SK-N-SH treated with all-trans-retinoic acid at 6 μM for 48 hours (cell line): Measurements from ENCODE around the gene RBM33.

Experiments used
- ATAC-seq: fragments of 200-7000 bp; cut with Tn5 transposase; 3 replicates; pipeline ENCODE4 v1.9.1; 2020; ENCODE audit warnings: mild to moderate bottlenecking, moderate library complexity
- ARNTL ChIP-seq: fragments of 450-650 bp; formaldehyde crosslinking; IDR thresholded peaks from 2 replicates; pipeline ENCODE4 v1.5.0; 2020; ENCODE audit warnings: low read depth, mild to moderate bottlenecking, moderate library complexity, borderline replicate concordance
- BACH2 ChIP-seq: fragments of 250-450 bp; sonication (Bioruptor Pico); IDR thresholded peaks from 2 replicates; pipeline ENCODE4 v1.9.0; 2021; ENCODE audit warnings: mild to moderate bottlenecking, borderline replicate concordance
- CSDC2 ChIP-seq: fragments of 250-450 bp; sonication (Bioruptor Pico); IDR thresholded peaks from 2 replicates; pipeline ENCODE4 v1.5.0; 2020; ENCODE audit warnings: mild to moderate bottlenecking, moderate library complexity
- ESRRG ChIP-seq: fragments of 250-450 bp; sonication (Bioruptor Pico); IDR thresholded peaks from 2 replicates; pipeline ENCODE4 v1.6.1; 2021; ENCODE audit warnings: mild to moderate bottlenecking
- GLIS3 ChIP-seq: fragments of 250-450 bp; sonication (Bioruptor Pico); IDR thresholded peaks from 2 replicates; pipeline ENCODE4 v1.5.0; 2020; ENCODE audit warnings: mild to moderate bottlenecking, moderate library complexity
- ISL1 ChIP-seq: fragments of 250-450 bp; sonication (Bioruptor Pico); IDR thresholded peaks from 2 replicates; pipeline ENCODE4 v2.1.2; 2022; ENCODE audit warnings: mild to moderate bottlenecking, moderate library complexity
- POU6F1 ChIP-seq: fragments of 250-450 bp; sonication (Bioruptor Pico); IDR thresholded peaks from 2 replicates; pipeline ENCODE4 v1.8.0; 2021; ENCODE audit warnings: low read depth, mild to moderate bottlenecking, moderate library complexity, borderline replicate concordance
- PPARA ChIP-seq: fragments of 250-450 bp; sonication (Bioruptor Pico); IDR thresholded peaks from 2 replicates; pipeline ENCODE4 v1.5.0; 2020; ENCODE audit warnings: mild to moderate bottlenecking, borderline replicate concordance
- SNAI2 ChIP-seq: fragments of 250-450 bp; sonication (Bioruptor Pico); IDR thresholded peaks from 2 replicates; pipeline ENCODE4 v1.5.0; 2020; ENCODE audit warnings: mild to moderate bottlenecking, moderate library complexity
- TCF4 ChIP-seq: fragments of 250-450 bp; sonication (Bioruptor Pico); IDR thresholded peaks from 2 replicates; pipeline ENCODE4 v1.8.0; 2021; ENCODE audit warnings: mild to moderate bottlenecking, moderate library complexity, borderline replicate concordance
- ZC3H10 ChIP-seq: fragments of 250-450 bp; sonication (Bioruptor Pico); IDR thresholded peaks from 2 replicates; pipeline ENCODE4 v1.5.1; 2021; ENCODE audit warnings: mild to moderate bottlenecking, moderate library complexity
- ZNF565 ChIP-seq: fragments of 450-650 bp; formaldehyde crosslinking; conservative IDR thresholded peaks from 2 replicates; pipeline ENCODE4 v1.5.0; 2020; ENCODE audit warnings: low read depth, mild to moderate bottlenecking, moderate library complexity
- ZNF70 ChIP-seq: fragments of 450-650 bp; formaldehyde crosslinking; IDR thresholded peaks from 2 replicates; pipeline ENCODE4 v1.5.0; 2020; ENCODE audit warnings: mild to moderate bottlenecking, moderate library complexity
- ZNF8 ChIP-seq: fragments of 450-650 bp; formaldehyde crosslinking; IDR thresholded peaks from 2 replicates; pipeline ENCODE4 v1.5.0; 2020; ENCODE audit warnings: mild to moderate bottlenecking, moderate library complexity
- TF ChIP-seq, protein P1 (sequence below): fragments of 250-450 bp; sonication (Bioruptor Pico); IDR thresholded peaks from 2 replicates; pipeline ENCODE4 v1.5.0; 2020; ENCODE audit warnings: mild to moderate bottlenecking, moderate library complexity
- TF ChIP-seq, protein P2 (sequence below): fragments of 250-450 bp; sonication (Bioruptor Pico); IDR thresholded peaks from 2 replicates; pipeline ENCODE4 v1.8.0; 2020; ENCODE audit warnings: mild to moderate bottlenecking, moderate library complexity, borderline replicate concordance

The RBM33 gene

GRCh38 chr7:155643804-155644177, 670 bp upstream of the RBM33 start (continued):
- TF ChIP-seq, protein P1, sequence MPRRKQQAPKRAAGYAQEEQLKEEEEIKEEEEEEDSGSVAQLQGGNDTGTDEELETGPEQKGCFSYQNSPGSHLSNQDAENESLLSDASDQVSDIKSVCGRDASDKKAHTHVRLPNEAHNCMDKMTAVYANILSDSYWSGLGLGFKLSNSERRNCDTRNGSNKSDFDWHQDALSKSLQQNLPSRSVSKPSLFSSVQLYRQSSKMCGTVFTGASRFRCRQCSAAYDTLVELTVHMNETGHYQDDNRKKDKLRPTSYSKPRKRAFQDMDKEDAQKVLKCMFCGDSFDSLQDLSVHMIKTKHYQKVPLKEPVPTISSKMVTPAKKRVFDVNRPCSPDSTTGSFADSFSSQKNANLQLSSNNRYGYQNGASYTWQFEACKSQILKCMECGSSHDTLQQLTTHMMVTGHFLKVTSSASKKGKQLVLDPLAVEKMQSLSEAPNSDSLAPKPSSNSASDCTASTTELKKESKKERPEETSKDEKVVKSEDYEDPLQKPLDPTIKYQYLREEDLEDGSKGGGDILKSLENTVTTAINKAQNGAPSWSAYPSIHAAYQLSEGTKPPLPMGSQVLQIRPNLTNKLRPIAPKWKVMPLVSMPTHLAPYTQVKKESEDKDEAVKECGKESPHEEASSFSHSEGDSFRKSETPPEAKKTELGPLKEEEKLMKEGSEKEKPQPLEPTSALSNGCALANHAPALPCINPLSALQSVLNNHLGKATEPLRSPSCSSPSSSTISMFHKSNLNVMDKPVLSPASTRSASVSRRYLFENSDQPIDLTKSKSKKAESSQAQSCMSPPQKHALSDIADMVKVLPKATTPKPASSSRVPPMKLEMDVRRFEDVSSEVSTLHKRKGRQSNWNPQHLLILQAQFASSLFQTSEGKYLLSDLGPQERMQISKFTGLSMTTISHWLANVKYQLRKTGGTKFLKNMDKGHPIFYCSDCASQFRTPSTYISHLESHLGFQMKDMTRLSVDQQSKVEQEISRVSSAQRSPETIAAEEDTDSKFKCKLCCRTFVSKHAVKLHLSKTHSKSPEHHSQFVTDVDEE (CRISPR knock-in tag), result no peak
- TF ChIP-seq TCF4 (CRISPR knock-in tag), result no peak

- peak; percentile 55 for ATAC-seq
- TF ChIP-seq ZNF70 (CRISPR knock-in tag) (no peak), ZNF565 (CRISPR knock-in tag) (no peak), ESRRG (CRISPR knock-in tag) (no peak), PPARA (CRISPR knock-in tag) (no peak), SNAI2 (CRISPR knock-in tag) (no peak), POU6F1 (CRISPR knock-in tag) (no peak)
- TF ChIP-seq, protein P2, sequence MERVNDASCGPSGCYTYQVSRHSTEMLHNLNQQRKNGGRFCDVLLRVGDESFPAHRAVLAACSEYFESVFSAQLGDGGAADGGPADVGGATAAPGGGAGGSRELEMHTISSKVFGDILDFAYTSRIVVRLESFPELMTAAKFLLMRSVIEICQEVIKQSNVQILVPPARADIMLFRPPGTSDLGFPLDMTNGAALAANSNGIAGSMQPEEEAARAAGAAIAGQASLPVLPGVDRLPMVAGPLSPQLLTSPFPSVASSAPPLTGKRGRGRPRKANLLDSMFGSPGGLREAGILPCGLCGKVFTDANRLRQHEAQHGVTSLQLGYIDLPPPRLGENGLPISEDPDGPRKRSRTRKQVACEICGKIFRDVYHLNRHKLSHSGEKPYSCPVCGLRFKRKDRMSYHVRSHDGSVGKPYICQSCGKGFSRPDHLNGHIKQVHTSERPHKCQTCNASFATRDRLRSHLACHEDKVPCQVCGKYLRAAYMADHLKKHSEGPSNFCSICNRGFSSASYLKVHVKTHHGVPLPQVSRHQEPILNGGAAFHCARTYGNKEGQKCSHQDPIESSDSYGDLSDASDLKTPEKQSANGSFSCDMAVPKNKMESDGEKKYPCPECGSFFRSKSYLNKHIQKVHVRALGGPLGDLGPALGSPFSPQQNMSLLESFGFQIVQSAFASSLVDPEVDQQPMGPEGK (CRISPR knock-in tag), result peak; percentile 66; the same call in 1 of the 2 replicates
- TF ChIP-seq, protein P1 (CRISPR knock-in tag), result no peak
Observed at GRCh38 chr7:155644971-155645509, 579 bp downstream of the RBM33 start.

- TF ChIP-seq ZNF8 (CRISPR knock-in tag) (no peak), ARNTL (CRISPR knock-in tag) (no peak), ISL1 (CRISPR knock-in tag) (no peak)
- TF ChIP-seq, protein P1 (CRISPR knock-in tag), result no peak
- ATAC-seq, result no peak
Observed at GRCh38 chr7:155645662-155646061, 1.2 kb downstream of the RBM33 start.

GRCh38 chr7:155646669-155647068, 2.2 kb downstream of the RBM33 start:
- ATAC-seq, result no peak
- TF ChIP-seq, protein P1 (CRISPR knock-in tag), result no peak
- TF ChIP-seq ZC3H10 (CRISPR knock-in tag) (no peak), ZNF565 (CRISPR knock-in tag) (no peak), CSDC2 (CRISPR knock-in tag) (no peak), ISL1 (CRISPR knock-in tag) (no peak), GLIS3 (CRISPR knock-in tag) (no peak), BACH2 (CRISPR knock-in tag) (no peak), PPARA (CRISPR knock-in tag) (no peak), ARNTL (CRISPR knock-in tag) (no peak)
- TF ChIP-seq, protein P2 (CRISPR knock-in tag), result no peak
